NCI-H187 (cell line): ENCODE results near the gene UBE3D.
"Not testable (repeated sequence)": the region's sequence is repeated elsewhere in the genome, so short reads cannot be mapped to it uniquely, and the experiment has no call there.

Experiments
- DNase-seq, 2 experiments: peaks; one replicate each; lab custom pipeline; 2025; lab: John Stamatoyannopoulos, UW

UBE3D gene

DNA sequence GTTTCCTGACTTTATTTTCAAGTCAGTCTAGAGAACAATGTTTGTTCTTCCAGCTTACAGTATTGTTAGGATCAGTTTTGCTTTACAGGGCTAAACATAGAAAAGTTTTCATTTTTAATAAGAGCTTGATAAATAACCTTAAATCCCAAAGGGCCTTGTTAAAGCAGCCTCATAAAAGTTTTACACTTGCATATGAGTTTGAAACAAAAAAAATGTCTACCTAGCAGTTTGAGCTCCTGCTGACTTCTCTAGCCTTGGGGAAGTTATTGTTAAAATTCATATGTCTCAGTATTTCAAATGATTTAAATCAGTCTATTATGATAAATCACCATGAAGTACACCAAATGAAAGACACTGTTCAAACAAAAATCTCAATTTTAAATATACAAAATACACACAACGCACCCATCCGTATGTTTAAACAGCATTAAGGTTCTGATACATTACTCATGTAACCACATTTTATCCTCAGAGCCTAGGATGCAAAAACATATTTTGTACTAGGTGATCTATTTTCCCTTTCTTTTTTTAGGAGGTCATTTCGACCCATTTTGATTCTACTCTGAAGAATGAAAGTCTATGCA lies 87.2 kb downstream of the UBE3D start:
- DNase-seq, result no peak

DNA sequence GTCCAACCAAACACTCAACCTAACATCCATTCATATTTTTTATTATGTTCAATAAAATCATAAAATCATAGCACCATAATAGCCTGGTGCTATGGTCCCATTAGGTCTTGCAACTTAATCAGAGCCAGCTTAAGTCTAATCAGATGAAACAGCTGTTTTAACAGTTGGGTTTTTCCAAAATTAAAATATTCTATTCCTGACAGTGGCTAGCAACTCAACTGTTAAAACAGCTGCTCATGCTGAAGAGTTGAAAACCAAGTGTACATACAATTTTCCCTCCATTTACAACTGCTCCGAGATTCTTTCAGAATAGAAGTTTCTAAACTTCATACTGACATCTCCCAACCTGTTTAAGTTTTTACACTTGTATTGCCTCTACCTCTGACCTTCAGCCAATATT lies 89.5 kb downstream of the UBE3D start:
- DNase-seq, result no peak

DNA sequence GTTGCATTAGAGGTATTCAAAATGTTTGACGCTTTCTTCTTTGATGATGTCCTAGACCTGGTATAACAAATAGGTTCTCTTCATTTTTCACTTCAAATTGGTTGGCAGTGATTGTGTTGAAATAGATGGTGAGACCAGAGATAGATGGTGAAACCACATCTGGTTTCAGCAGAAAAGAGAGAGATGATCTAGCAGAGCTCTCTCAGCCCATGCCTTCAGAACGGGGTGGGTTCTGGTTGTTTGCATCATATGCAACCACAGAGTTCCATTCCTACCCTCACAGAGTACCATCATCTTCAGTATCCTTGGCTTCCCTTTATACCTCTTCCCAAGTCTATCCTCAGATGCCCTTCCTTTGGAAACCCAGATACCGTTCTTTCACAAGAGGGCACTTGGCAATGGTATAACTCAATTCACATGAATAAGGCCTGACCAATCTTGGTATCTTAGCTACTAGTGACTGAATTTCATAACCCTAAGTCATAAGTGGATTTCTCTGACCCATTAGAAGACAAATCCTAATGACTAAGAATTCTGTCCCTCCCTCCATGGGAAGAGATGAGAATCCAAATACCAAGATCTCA lies 93.7 kb downstream of the UBE3D start:
- DNase-seq, result no peak

DNA sequence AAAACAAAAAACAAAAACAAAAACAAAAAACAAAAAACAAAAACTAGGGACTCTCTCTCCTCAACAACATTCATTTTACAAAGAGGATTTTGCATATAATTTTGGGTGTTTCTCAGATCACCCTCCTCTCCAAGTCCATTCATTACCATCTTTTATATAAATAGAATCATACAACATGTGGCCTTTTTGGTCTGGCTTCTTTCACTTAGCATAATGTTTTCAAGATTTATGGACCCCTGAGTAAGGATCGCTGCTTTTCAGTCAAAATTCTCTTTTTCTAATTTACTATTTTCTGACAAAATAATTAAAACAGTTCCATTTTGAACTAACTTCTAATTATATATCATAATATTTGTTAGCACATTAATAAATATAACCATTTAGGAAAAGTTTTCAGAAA lies 94.8 kb downstream of the UBE3D start:
- no peak for DNase-seq

DNA sequence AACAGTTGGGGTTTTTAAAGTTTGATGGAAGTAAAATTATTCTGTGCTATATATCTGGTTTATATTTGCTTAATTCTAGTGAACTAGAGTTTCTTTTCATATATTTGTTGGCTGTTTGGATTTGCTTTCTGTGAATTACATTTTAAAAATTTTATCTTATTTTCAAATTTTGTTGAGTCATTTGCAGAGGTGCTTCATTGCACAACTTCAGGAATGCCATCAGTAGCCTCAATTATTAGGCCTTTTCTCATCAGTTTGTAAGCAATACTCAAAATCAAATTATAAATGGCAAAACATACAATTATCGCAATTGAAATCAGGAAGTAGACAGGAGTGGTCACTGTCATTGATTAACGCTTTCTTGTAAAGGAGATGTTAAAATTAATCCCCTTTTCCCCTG lies 96.9 kb downstream of the UBE3D start:
- DNase-seq, result no peak

DNA sequence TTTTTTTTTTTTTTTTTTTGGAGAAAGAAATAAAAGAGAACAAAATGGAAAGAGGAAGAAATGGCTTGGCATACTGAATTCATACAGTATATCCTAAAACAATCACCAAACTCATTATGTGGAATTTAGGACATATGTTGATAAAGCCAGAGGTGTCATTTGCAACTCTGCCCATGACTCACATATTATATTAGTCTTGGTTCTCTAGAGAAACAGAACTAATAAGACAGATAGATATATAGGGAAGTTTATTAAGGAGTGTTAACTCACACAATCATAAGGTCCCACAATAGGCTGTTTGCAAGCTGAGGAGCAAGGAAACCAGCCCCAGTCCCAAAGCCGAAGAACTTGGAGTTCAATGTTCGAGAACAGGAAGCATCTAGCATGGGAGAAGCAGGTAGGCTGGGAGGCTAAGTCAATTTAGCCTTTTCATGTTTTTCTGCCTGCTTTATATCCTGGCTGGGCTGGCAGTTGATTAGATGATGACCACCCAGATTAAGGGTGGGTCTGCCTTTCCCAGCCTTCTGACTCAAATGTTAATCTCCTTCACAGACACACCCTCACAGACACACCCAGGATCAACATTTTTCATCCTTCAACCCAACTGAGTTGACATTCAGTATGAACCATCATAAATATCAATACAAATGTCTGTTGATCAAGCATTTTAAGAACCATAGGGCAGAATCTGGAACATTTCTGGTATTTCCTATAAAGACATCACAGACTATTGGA lies 102.3 kb downstream of the UBE3D start:
- no peak for DNase-seq

DNA sequence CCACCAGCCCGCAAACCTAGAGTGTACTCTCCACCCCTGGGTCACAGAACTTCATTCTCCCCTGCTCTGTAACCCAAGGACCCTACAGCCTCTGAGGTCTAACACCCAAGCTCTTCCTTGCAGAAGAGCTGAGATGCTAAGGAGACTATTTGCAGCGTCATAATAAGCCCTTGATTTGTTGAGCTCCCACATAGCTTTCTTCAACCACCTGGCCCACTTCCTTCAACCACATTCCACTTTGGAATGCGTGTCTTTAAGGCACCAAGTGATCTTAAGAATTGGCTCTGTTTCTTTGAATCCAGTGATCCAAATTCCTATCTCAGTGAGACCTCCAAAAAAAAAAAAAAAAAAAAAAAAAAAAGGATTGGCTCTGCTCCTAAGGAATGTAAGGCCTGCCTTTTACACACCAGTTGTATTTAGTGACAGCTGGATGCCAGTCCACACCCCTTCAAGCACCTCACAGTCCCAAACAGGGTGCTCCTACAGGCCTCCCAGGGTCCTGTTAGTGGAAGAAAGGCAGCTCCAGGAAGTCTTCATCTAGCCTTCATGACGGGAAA lies 106.2 kb downstream of the UBE3D start:
- DNase-seq, result no peak

DNA sequence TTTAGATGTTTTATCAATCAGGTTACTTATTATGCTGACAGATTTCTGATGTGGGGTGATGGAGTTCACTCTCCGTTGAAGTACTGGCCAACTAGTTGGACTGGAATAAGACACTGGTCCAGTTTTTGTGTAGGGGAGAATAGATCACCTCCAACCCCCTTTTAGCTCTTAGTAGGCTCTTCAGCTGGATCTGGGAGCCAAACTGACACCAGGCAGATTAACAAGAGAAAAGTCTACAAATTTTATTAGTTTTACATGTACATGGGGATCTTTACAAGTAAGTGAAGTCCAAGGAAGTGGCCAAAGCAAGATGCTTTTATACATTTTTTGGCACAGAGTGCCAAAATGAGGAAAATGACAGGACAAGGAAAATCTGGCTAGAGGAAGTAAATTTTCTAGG lies 107.1 kb downstream of the UBE3D start:
- no peak for DNase-seq

DNA sequence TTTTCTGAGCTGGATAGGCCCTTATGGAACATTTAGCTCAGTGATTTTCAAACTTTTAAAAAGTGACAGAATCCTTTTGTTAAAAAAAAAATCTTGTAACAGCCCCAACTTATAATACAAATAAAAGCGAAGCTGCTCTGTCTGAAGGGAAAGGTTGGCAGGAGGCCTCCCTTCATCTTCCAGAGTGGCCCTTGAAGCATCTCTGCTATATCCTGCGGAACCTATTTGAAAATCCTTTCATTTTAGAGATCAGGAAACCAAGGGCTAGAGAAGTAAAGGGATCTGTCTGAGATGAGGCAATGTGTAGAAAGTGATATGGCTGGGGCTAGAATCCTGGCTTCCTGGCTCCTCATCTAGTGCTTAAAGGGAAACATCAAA lies 107.8 kb downstream of the UBE3D start:
- no peak for DNase-seq

DNA sequence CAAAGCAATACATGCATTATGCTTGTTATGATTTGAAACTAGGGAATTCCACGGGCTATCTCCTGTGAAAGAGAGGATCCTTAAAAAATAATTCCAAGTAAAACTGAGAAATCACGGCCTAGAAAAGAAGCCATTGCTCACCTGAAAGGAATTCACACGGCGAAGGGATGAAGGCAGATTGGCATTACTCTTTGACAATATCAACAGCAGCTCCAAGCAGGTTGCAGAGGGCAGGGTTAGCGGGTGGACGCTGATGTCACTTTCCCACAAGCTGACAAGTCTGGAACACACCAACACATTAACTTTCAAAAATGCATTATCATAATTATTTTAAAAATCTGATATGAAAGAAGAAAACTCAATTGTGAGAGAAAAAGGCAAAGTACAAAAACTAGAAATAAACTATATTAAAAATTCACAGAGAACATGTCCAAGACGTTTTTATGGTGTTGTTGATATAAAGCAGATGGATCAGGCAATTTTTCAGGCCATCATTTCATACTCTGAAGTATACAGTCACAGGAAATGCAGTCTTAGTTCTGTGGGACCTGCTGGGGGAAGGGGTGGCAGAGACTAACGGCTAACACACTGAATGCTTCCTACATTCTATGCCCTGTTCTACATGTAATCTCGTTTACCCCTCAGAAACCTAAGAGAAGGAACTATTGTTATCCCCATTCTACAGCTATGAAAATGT lies 108.3 kb downstream of the UBE3D start:
- no peak for DNase-seq

DNA sequence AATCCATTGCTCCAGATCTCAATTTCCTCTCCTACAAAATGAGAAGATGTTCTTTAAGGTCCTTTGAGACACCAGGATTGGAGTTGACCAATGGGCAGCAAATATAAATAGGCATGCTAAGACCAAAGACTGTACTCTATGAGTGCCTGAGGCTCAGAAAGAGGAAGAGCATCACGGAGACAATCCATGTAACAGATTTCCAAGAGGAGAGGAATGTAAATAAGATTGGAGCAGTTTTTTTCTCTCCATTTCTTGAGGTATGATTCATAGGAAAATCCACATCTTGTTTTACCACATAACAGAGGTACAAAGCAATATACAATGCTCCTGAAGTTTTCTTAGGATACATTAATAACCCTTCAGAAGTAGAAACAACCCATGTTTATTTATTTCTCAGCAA lies 109.8 kb downstream of the UBE3D start:
- no peak for DNase-seq

DNA sequence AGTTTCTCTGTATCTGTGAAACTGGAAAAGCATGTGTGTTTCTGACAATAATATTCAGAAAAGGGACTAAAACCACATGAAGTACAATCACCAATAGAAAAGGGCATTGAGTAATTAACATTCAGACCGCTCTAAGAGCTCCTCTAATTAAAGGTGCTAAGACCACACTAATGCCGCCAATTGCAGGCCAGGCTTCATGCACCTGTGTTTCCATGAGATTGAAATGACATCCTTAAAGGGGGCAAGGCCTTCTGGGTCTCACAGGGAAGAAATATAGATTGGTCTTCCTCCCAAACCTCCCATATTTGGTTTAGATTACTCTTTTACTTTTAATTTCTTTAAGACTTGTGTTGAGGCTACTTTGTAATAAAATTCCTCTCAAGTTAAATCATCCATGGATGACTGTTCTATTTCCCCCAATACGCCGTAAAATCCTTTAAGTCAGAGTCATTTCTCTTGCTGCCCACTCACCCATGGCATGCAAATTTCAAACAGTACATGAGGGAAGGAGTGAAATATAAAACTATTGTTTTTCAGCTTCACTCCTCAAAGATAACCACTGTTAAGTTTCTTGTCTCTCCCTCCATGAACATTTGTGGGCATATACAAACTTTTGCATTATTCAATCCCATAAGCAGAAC lies 110.6 kb downstream of the UBE3D start:
- DNase-seq, result no peak

DNA sequence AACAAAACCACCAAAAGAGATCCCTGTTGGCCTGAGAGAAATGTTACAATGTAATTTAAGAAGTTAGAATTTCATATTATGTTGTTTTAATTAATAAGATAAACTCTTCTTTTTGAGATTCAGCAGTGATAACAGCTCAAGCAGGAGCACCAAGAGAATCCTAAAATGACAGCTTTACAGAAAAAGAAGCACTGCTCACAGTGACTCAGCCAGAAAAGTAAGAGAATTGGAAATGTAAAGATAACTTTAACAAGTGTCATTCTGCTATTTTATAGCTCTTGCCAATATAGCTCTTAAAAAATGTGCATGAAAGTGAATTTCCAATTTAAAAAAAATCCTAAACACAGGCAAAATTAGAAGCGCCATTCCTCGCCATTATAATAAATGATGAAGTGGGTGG lies 111.3 kb downstream of the UBE3D start:
- DNase-seq, result no peak

DNA sequence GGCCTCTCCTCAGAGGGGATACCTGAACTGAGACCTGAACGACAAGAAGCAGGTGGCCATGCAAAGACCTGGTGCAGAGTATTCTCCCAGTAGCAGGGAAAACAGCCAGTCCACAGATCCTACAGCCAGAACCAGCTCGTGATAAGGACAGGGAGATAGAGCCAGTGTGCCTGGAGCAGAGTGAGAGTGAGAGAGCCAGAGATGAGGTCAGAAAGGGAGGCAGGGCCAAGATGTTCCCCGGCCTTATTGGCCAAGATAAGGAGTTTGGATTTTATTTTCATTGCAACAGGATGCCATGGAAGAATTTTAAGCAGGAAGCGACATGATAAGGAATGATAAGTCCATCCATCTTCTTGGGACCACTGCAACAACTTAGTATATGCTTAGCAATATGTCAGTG lies 111.8 kb downstream of the UBE3D start:
- no peak for DNase-seq

DNA sequence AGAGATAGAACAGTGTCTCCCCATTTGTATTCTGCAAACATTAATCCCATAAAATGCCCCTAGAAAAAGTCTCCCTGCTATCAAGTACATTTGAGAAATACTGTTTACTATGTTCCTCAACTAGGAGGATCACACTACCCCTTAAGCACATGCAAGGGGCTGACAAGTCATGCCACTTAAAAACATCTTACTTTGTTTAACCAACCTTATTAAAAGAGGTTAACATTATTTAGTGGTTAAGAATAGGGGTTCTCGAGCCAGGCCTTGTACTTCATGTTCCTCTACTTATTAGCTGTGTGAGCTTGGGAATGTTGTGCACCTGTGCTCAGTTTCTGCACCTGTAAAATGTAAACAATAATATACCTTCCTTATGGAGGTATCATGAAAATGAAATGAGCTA lies 113.7 kb downstream of the UBE3D start:
- no peak for DNase-seq

DNA sequence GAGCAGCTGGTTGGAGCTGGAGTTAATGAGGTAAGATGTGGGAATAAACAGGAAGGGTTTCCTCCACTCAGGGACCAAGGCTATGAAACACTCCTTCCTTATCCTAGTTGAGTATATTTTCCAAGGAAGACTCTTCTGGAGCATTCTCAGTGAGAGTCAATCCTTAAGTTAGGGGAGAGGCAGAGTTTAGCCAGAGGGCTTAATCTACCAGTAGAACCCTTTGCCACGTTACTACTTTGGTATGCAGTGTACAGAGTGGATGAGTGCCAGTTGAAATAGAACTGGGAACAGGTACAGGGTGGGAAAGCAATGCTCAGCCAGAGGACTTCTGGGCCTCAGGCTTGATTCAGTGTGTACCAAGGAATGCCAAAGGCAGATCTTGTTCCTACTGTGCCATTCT lies 114.3 kb downstream of the UBE3D start:
- no peak for DNase-seq

DNA sequence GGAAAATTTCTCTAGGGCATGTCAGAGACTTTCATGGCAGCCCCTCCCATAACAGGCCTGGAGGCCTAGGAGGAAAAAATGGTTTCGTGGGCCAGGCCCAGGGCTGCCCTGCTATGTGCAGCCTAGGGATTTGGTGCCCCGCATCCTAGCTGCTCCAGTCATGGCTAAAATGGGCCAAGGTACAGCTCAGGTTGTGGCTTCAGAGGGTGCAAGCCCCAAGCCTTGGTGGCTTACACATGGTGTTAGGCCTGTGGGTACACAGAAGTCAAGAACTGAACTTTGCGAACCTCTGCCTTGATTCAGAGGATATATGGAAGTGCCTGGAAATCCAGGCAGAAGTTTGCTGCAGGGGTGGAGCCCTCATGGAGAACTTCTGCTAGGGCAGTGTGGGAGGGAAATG lies 134.7 kb downstream of the UBE3D start:
- not testable (repeated sequence) for DNase-seq

DNA sequence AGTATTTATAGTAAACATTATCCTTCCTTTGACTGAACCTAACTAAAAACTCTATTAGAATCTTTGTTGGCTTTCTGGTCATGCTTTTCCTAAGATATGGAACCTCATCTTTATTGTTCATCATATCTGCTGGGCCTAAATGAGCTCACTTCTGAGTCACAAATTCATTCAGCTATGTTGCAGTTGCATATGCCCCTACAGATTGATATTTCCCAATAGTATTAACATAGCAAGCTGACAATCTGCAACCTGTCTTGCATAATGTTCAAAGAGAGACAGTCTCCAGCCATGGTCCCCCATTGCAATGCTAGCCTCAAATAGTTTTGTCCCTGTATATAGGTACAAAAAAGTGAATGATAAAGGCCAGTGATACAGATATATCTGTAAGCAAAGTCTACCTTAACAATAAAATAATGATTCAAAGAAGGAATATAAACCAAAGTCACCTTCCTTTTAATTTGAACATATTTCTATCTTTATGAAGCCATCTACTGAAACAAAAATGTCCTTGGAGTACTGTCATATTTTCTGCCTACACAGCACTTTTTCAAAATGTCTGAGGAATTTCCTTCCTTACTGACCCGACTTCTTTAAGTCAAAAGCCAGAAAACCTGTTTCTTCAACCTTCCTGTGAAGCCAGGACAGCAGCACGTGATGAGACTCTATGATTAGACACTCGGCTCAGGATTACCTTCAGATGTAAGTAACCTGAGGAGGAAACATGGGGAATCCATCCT lies 140.7 kb downstream of the UBE3D start:
- no peak for DNase-seq

DNA sequence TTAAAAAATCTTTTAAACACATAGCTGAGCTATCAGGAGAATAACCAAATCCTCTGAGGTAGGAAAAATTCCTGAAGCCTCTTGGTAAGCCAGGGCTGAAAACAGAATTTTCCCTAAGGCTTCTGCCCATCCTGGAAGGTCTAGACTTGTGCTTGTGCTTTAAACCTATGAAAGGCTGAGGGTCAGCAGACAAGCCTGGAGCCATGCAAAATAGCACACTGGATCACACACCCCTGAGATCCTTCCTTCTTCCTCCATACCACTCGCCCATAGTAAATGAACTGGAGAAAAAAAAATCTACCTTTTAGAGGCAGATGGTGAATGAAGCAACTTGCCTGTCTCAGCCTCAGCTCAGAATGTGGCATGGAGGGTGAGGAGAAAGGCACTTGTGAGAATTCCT lies 144.4 kb downstream of the UBE3D start:
- DNase-seq, result no peak

DNA sequence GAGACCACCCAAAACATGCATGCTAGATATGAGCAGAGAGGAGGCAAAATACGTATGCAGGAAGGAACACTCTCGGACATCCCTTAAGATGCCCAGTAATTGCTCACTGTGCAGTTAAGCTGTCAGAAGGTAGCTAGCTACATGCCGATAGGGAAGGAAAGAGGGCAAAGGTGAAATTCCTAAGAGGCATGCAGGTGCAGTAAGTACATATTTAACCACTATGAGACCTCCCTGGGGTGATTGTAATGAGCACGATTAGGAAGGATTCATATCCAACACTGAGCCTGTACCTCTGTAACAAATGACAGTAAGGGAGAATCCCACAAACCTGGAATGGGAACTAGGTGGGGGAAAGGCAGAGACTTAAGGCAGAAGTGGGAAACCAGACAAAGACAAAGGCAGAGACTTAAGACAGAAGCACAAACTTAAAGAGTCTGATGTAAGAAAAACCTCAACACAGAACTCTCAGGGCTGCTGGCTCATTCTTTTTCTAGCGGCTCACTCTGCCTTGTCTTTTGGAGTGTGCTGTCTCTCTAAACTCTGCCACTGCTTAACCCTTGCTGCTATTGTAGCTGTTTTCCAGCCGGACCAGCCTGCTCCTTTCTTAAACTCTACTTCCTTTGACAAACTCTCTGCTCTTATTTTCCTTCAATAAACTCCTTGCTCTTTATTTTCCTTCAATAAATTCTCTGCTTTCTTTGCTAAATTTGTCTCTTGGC lies 148.1 kb downstream of the UBE3D start:
- DNase-seq, result no peak

DNA sequence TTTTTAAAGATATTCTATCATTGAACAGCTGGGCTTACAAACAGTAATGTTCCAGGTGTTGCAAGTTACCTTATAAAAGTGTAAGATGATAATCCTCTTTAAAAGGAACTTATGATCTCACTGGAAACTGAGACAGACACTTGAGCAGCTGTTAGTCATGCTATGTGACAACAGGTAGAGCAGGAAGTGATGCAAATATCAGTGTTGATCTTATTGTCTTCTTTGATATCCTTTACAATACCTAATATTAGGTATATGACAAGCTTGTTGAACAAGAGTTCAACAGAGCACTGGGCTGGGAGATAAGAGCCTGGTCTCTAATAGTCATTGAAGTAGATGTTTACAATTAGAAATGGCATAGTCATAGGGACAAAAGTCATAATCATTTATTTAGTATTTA lies 150.0 kb downstream of the UBE3D start:
- no peak for DNase-seq
